Loucy (cell line): ENCODE measurements around the gene SSTR3.
A peak's percentile ranks its signal among the peaks of the same experiment; 100 is the strongest.

ENCODE experiments used
- H2AFZ ChIP-seq: fragments of 200-600 bp; sonication (generic); 2 replicates; pipeline ENCODE4 v1.6.0; 2016; ENCODE audit warnings: antibody characterized with exemption, mild to moderate bottlenecking, low read length, moderate library complexity
- H3F3A ChIP-seq: fragments of 200-600 bp; 2 replicates; pipeline ENCODE4 v1.6.0; 2016; ENCODE audit warnings: antibody characterized with exemption, low read depth, mild to moderate bottlenecking
- H3K27me3 ChIP-seq: fragments of 200-600 bp; sonication (generic); 2 replicates; pipeline ENCODE4 v1.6.1; 2014; ENCODE audit warnings: low read length, mild to moderate bottlenecking; ENCODE audit not compliant: insufficient read depth, poor library complexity, severe bottlenecking
- H3K36me3 ChIP-seq: fragments of 200-600 bp; sonication (generic); 2 replicates; pipeline ENCODE4 v1.6.1; 2016; ENCODE audit warnings: low read length; ENCODE audit not compliant: insufficient read depth
- H3K4me1 ChIP-seq: fragments of 200-600 bp; sonication (generic); 2 replicates; pipeline ENCODE4 v1.5.1; 2014; ENCODE audit warnings: low read length, mild to moderate bottlenecking; ENCODE audit not compliant: insufficient read depth, poor library complexity, severe bottlenecking
- H3K4me2 ChIP-seq: fragments of 200-600 bp; sonication (generic); 2 replicates; pipeline ENCODE4 v1.6.0; 2014; ENCODE audit warnings: antibody characterized with exemption, low read length, low read depth, mild to moderate bottlenecking; ENCODE audit not compliant: poor library complexity, severe bottlenecking
- H3K4me3 ChIP-seq: fragments of 200-600 bp; sonication (generic); 2 replicates; pipeline ENCODE4 v1.5.1; 2014; ENCODE audit warnings: low read length, mild to moderate bottlenecking, mixed read lengths; ENCODE audit not compliant: poor library complexity, severe bottlenecking
- H3K79me2 ChIP-seq: fragments of 200-600 bp; sonication (generic); 2 replicates; pipeline ENCODE4 v1.6.1; 2014; ENCODE audit warnings: low read length; ENCODE audit not compliant: insufficient read depth
- H3K9ac ChIP-seq: fragments of 200-600 bp; sonication (generic); 2 replicates; pipeline ENCODE4 v1.6.0; 2014; ENCODE audit warnings: mild to moderate bottlenecking, low read depth, low read length, moderate library complexity; ENCODE audit not compliant: poor library complexity, severe bottlenecking
- H3K9me2 ChIP-seq: fragments of 200-600 bp; sonication (generic); replicated peaks from 2 replicates; pipeline ENCODE4 v1.6.1; 2016; ENCODE audit warnings: low read depth, low read length, mixed read lengths
- H3K9me3 ChIP-seq: fragments of 200-600 bp; sonication (generic); 2 replicates; pipeline ENCODE4 v1.6.1; 2014; ENCODE audit warnings: mild to moderate bottlenecking, antibody characterized with exemption, low read length, low read depth; ENCODE audit not compliant: insufficient read depth
- H4K20me1 ChIP-seq: fragments of 200-600 bp; sonication (generic); 2 replicates; pipeline ENCODE4 v1.6.0; 2014; ENCODE audit warnings: antibody characterized with exemption, low read length, mild to moderate bottlenecking; ENCODE audit not compliant: insufficient read depth, poor library complexity, severe bottlenecking
- EZH2phosphoT487 ChIP-seq: fragments of 200-600 bp; IDR thresholded peaks from 2 replicates; pipeline ENCODE4 v1.6.1; 2018; ENCODE audit warnings: antibody characterized with exemption, mild to moderate bottlenecking, moderate library complexity, borderline replicate concordance
- TF ChIP-seq, protein P1 (sequence below): fragments of 200-600 bp; sonication (generic); conservative IDR thresholded peaks from 2 replicates; pipeline ENCODE4 v1.5.1; 2014; ENCODE audit warnings: mild to moderate bottlenecking, antibody characterized with exemption, low read length

SSTR3 gene

DNA sequence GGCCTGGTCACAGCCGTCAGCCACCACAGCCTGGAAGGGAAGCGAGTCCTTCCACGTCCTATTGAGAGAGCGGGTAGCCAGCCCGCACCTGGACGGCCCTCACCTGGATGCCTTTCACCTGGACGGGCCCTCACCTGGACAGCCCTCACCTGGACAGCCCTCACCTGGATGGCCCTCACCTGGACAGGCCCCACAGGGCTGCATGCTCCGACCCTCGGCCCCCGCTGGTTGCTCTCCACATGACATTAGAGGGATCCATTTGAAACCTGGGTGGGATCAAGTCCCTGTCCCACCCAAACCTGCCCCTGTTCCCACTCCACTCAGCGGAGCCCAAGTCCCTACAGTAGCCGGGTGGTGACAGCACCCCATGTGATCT lies 27.9 kb downstream of the SSTR3 start:
- no peaks in the 10 kb centered on the region for H3K36me3 ChIP-seq
- H3K9ac ChIP-seq, result no peak overlapping the region
- H3F3A ChIP-seq, result 0 out of 2 replicates have a peak, but pooled peaks cover 6% of the 10 kb centered on the region
- TF ChIP-seq, protein P1, sequence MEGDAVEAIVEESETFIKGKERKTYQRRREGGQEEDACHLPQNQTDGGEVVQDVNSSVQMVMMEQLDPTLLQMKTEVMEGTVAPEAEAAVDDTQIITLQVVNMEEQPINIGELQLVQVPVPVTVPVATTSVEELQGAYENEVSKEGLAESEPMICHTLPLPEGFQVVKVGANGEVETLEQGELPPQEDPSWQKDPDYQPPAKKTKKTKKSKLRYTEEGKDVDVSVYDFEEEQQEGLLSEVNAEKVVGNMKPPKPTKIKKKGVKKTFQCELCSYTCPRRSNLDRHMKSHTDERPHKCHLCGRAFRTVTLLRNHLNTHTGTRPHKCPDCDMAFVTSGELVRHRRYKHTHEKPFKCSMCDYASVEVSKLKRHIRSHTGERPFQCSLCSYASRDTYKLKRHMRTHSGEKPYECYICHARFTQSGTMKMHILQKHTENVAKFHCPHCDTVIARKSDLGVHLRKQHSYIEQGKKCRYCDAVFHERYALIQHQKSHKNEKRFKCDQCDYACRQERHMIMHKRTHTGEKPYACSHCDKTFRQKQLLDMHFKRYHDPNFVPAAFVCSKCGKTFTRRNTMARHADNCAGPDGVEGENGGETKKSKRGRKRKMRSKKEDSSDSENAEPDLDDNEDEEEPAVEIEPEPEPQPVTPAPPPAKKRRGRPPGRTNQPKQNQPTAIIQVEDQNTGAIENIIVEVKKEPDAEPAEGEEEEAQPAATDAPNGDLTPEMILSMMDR, result no peak
- TF ChIP-seq EZH2phosphoT487, result no peak
- no peak overlapping the region for H3K4me2 ChIP-seq
- no peaks in the 10 kb centered on the region for H3K27me3 ChIP-seq
- peaks cover 34% of the 10 kb centered on the region for H3K4me1 ChIP-seq
- H4K20me1 ChIP-seq, result no peaks in the 10 kb centered on the region
- H3K4me3 ChIP-seq, result no peak overlapping the region
- H3K79me2 ChIP-seq, result no peaks in the 10 kb centered on the region
- H3K9me2 ChIP-seq, result no peaks in the 10 kb centered on the region
- no peaks in the 10 kb centered on the region for H3K9me3 ChIP-seq
- H2AFZ ChIP-seq, result no peak overlapping the region

DNA sequence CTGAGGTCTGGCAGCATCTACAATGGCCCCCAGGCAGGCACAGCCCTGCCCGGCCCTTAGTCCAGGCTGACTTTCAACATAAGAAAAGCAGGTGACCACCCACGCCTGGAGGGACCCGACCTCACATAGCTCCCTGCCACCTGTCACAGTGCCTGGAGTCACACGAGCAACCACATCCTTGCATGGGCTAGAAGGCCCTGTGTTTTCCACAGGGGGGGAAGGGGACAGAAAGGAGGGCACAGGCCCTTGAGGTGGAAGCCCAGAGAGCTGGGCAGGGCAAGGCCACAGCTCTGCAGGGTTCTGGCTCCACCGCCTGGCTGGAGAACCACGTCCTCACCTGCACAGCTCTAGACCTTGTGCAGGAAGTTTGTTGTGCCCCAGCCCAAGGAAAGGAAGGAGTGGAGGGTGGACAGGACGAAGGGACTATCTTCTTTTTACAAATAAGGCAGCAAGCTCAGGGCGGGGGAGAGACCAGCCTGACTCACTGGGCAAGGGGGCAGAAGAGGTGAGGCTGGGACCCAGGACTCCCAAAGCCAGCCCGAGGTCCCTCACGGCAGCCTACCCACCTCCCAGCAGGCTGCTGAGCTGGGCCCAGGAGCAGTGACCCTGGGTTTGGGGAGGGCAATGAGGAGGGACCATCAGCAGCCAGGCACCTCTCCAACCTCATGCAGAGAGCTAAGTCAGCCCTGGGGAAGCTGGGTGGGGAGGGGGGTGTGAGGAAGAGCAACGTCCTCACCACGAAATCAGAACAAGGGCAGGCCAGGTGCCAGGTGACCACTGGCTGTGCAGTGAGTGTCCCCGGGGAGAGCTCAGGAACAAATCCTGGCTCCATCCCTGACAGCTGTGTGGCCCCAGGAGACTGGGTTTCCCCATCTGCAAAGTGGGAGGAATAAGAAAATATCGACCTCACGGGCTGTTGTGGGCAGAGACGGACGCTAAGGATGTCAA lies 28.6 kb downstream of the SSTR3 start:
- Histone ChIP-seq H3K4me1 (peaks cover 31% of the 10 kb centered on the region), H2AFZ (no peak overlapping the region; the same call in 1 of the 2 replicates), H3F3A (0 out of 2 replicates have a peak, but pooled peaks cover 6% of the 10 kb centered on the region), H3K4me3 (no peak overlapping the region), H3K36me3 (no peaks in the 10 kb centered on the region), H3K27me3 (no peaks in the 10 kb centered on the region), H3K9ac (peak overlapping the region; percentile 13), H3K9me2 (no peaks in the 10 kb centered on the region), H4K20me1 (no peaks in the 10 kb centered on the region), H3K79me2 (no peaks in the 10 kb centered on the region), H3K4me2 (no peak overlapping the region), H3K9me3 (no peaks in the 10 kb centered on the region)
- TF ChIP-seq, protein P1, result 0 out of 2 replicates have a peak, but pooled peaks have one; percentile 29
- TF ChIP-seq EZH2phosphoT487, result no peak

DNA sequence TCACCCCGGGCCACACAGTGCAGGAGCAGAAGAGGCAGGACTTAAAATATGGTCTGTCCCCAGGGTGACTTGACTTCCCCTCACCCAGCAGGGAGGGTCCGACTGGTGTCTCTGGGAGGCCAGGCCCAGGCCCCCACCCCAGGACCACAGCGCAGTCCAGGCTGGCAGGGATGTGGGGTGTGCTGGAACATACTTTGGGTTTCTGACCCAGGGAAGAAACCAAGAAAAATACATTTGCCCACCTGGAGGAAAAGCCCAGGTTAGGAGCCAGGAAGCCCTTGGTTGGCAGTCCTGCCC lies 29.4 kb downstream of the SSTR3 start:
- Histone ChIP-seq H3K9me3 (no peaks in the 10 kb centered on the region), H3K27me3 (no peaks in the 10 kb centered on the region), H3K4me2 (no peak overlapping the region), H3K9me2 (no peaks in the 10 kb centered on the region), H4K20me1 (no peaks in the 10 kb centered on the region), H3K36me3 (no peaks in the 10 kb centered on the region), H3F3A (0 out of 2 replicates have a peak, but pooled peaks cover 6% of the 10 kb centered on the region), H3K4me3 (no peak overlapping the region), H3K9ac (no peak overlapping the region), H2AFZ (no peak overlapping the region), H3K79me2 (no peaks in the 10 kb centered on the region), H3K4me1 (peaks cover 23% of the 10 kb centered on the region)
- TF ChIP-seq, protein P1, result no peak
